HepG2 (cell line): ENCODE data around the gene IMPDH2. TPM values are rescaled to one million over a fixed set of nuclear protein-coding genes. Genes with fewer than 3 reads are reported as not detected.

Source experiments
- DNMT1 ChIP-seq: sonication (generic); formaldehyde crosslinking; IDR thresholded peaks from 2 replicates; pipeline ENCODE4 v1.5.1; 2020; ENCODE audit warnings: mild to moderate bottlenecking, missing genetic modification reagents
- JUNB ChIP-seq: sonication (generic); formaldehyde crosslinking; IDR thresholded peaks from 2 replicates; pipeline ENCODE4 v1.8.0; 2022; ENCODE audit warnings: missing genetic modification reagents, mild to moderate bottlenecking, borderline replicate concordance
- NCOA5 ChIP-seq: sonication (generic); formaldehyde crosslinking; IDR thresholded peaks from 2 replicates; pipeline ENCODE4 v1.4.0; 2020; ENCODE audit warnings: missing genetic modification reagents
- PTBP1 ChIP-seq: fragments of 200-400 bp; formaldehyde crosslinking; IDR thresholded peaks from 2 replicates; pipeline ENCODE4 v1.6.1; 2018; ENCODE audit warnings: low read length, low read depth; ENCODE audit not compliant: poor library complexity, severe bottlenecking
- STAT5B ChIP-seq: sonication (generic); formaldehyde crosslinking; IDR thresholded peaks from 2 replicates; pipeline ENCODE4 v1.4.0; 2020; ENCODE audit warnings: missing genetic modification reagents
- YEATS2 ChIP-seq: sonication (generic); formaldehyde crosslinking; IDR thresholded peaks from 2 replicates; pipeline ENCODE4 v1.4.0; 2020; ENCODE audit warnings: missing genetic modification reagents, borderline replicate concordance
- ZMYM4 ChIP-seq: sonication (generic); formaldehyde crosslinking; IDR thresholded peaks from 2 replicates; pipeline ENCODE4 v1.8.1; 2023; ENCODE audit warnings: mild to moderate bottlenecking, missing genetic modification reagents
- ZNF136 ChIP-seq: sonication (generic); formaldehyde crosslinking; IDR thresholded peaks from 2 replicates; pipeline ENCODE4 v1.8.1; 2022; ENCODE audit warnings: low read depth, mild to moderate bottlenecking, moderate library complexity, missing genetic modification reagents
- ZNF629 ChIP-seq: sonication (generic); formaldehyde crosslinking; conservative IDR thresholded peaks from 2 replicates; pipeline ENCODE4 v1.5.0; 2020; ENCODE audit warnings: missing genetic modification reagents
- polyA plus RNA-seq, 8 experiments: library from polyadenylated mRNA; depleted of rRNA in 3 of 8; stranded (reverse) in 7 of 8; unstranded in 1 of 8; fragments of >200 nt; fragmentation: Illumina TruSeq in 4 of 8; extraction: Trizol in 4 of 8; gene quantifications; 2 replicates each; pipeline versions ENCODE4 v1.2.1 to v1.2.3, GENCODE V29; 2011 to 2016; ENCODE audit warnings: low read depth in 4 of 8, missing spikeins in 1 of 8, mixed read lengths in 1 of 8; ENCODE audit not compliant: insufficient read depth in 1 of 8
- total RNA-seq, 5 experiments: library from RNA; depleted of rRNA; stranded (reverse); fragments of >200 nt; fragmentation: Illumina TruSeq; extraction: Trizol; gene quantifications; 2 replicates each; pipeline ENCODE4 v1.2.3, GENCODE V29; 2016; ENCODE audit warnings: low read depth in 1 of 5
- TF ChIP-seq, protein P1 (sequence below), 2 experiments: sonication (generic) in 1 of 2; formaldehyde crosslinking in 1 of 2; IDR thresholded peaks; 2 replicates each; pipeline versions ENCODE4 v1.4.0 to v1.6.1; 2018 to 2020; ENCODE audit warnings: missing genetic modification reagents in 2 of 2, borderline replicate concordance in 1 of 2, low read depth in 1 of 2, mild to moderate bottlenecking in 1 of 2, missing biosample characterization in 1 of 2
- TF ChIP-seq, protein P2 (sequence below): sonication (generic); formaldehyde crosslinking; IDR thresholded peaks from 2 replicates; pipeline ENCODE4 v1.5.0; 2020; ENCODE audit warnings: missing genetic modification reagents
- TF ChIP-seq, protein P3 (sequence below): sonication (generic); formaldehyde crosslinking; IDR thresholded peaks from 2 replicates; pipeline ENCODE4 v1.9.0; 2021; ENCODE audit warnings: missing genetic modification reagents, borderline replicate concordance
- TF ChIP-seq, protein P4 (sequence below), 2 experiments: fragments of 450-650 bp in 1 of 2; sonication (generic) in 1 of 2; formaldehyde crosslinking in 1 of 2; IDR thresholded peaks; 2 replicates each; pipeline versions ENCODE4 v1.6.1 to v1.8.0; 2016 to 2022; ENCODE audit warnings: antibody characterized with exemption in 1 of 2, mild to moderate bottlenecking in 1 of 2, missing genetic modification reagents in 1 of 2

The IMPDH2 gene
- total and polyA plus RNA-seq, 2 of the 13 experiments (the other 11 are each of a cell fraction or from before 2014, with no cell fraction given), result 248 to 260 TPM

DNA sequence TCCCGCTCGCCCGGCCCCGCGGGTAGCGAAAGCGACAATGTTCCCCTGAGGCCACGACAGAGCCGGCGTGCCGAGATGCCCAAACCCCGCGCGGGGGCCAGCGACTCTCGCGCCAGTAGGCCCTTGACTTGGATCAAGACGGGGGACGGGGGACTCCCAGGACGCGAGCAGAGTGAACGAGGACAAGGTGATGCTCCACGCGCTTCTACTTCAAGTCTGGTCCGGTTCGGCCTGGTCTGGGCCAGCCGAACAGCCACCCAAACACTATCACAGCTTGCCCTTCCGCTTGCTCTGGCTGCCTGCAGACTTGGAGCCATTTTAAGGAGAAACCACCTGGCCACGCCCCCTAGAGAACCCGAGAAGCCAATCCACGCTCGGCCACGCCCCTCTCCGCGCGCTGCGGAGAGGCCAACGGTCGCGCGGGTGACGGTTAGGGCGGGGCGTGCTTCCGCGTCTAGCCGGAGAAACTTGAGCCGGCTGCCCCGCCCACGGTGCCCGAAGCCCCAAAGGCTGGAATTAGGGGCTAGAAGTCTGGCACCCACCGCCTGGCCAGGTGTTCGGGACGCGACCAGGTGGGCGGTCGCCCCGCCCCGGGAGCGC, 7.9 kb downstream of the IMPDH2 start (continued):
- no peak for TF ChIP-seq ZNF136
- TF ChIP-seq, protein P1, sequence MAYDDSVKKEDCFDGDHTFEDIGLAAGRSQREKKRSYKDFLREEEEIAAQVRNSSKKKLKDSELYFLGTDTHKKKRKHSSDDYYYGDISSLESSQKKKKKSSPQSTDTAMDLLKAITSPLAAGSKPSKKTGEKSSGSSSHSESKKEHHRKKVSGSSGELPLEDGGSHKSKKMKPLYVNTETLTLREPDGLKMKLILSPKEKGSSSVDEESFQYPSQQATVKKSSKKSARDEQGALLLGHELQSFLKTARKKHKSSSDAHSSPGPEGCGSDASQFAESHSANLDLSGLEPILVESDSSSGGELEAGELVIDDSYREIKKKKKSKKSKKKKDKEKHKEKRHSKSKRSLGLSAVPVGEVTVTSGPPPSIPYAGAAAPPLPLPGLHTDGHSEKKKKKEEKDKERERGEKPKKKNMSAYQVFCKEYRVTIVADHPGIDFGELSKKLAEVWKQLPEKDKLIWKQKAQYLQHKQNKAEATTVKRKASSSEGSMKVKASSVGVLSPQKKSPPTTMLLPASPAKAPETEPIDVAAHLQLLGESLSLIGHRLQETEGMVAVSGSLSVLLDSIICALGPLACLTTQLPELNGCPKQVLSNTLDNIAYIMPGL (CRISPR knock-in tag; IDR thresholded peaks at IDR 0.05; ENCODE audit: borderline replicate concordance in 1 of 2, low read depth in 1 of 2), result no peak
- no peak for TF ChIP-seq DNMT1 (CRISPR knock-in tag)
- TF ChIP-seq PTBP1, result no peak
- TF ChIP-seq, protein P2, sequence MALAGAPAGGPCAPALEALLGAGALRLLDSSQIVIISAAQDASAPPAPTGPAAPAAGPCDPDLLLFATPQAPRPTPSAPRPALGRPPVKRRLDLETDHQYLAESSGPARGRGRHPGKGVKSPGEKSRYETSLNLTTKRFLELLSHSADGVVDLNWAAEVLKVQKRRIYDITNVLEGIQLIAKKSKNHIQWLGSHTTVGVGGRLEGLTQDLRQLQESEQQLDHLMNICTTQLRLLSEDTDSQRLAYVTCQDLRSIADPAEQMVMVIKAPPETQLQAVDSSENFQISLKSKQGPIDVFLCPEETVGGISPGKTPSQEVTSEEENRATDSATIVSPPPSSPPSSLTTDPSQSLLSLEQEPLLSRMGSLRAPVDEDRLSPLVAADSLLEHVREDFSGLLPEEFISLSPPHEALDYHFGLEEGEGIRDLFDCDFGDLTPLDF (CRISPR knock-in tag), result peak; percentile 90
- TF ChIP-seq, protein P3, sequence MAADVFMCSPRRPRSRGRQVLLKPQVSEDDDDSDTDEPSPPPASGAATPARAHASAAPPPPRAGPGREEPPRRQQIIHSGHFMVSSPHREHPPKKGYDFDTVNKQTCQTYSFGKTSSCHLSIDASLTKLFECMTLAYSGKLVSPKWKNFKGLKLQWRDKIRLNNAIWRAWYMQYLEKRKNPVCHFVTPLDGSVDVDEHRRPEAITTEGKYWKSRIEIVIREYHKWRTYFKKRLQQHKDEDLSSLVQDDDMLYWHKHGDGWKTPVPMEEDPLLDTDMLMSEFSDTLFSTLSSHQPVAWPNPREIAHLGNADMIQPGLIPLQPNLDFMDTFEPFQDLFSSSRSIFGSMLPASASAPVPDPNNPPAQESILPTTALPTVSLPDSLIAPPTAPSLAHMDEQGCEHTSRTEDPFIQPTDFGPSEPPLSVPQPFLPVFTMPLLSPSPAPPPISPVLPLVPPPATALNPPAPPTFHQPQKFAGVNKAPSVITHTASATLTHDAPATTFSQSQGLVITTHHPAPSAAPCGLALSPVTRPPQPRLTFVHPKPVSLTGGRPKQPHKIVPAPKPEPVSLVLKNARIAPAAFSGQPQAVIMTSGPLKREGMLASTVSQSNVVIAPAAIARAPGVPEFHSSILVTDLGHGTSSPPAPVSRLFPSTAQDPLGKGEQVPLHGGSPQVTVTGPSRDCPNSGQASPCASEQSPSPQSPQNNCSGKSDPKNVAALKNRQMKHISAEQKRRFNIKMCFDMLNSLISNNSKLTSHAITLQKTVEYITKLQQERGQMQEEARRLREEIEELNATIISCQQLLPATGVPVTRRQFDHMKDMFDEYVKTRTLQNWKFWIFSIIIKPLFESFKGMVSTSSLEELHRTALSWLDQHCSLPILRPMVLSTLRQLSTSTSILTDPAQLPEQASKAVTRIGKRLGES (CRISPR knock-in tag), result no peak
- 0 out of 2 replicates have a peak, but pooled peaks have one; percentile 28 for TF ChIP-seq STAT5B (CRISPR knock-in tag)
- no peak for TF ChIP-seq YEATS2 (CRISPR knock-in tag)
- TF ChIP-seq JUNB (CRISPR knock-in tag), result no peak
- peak; percentile 73; the same call in 1 of the 2 replicates for TF ChIP-seq ZMYM4 (CRISPR knock-in tag)
- TF ChIP-seq, protein P4, sequence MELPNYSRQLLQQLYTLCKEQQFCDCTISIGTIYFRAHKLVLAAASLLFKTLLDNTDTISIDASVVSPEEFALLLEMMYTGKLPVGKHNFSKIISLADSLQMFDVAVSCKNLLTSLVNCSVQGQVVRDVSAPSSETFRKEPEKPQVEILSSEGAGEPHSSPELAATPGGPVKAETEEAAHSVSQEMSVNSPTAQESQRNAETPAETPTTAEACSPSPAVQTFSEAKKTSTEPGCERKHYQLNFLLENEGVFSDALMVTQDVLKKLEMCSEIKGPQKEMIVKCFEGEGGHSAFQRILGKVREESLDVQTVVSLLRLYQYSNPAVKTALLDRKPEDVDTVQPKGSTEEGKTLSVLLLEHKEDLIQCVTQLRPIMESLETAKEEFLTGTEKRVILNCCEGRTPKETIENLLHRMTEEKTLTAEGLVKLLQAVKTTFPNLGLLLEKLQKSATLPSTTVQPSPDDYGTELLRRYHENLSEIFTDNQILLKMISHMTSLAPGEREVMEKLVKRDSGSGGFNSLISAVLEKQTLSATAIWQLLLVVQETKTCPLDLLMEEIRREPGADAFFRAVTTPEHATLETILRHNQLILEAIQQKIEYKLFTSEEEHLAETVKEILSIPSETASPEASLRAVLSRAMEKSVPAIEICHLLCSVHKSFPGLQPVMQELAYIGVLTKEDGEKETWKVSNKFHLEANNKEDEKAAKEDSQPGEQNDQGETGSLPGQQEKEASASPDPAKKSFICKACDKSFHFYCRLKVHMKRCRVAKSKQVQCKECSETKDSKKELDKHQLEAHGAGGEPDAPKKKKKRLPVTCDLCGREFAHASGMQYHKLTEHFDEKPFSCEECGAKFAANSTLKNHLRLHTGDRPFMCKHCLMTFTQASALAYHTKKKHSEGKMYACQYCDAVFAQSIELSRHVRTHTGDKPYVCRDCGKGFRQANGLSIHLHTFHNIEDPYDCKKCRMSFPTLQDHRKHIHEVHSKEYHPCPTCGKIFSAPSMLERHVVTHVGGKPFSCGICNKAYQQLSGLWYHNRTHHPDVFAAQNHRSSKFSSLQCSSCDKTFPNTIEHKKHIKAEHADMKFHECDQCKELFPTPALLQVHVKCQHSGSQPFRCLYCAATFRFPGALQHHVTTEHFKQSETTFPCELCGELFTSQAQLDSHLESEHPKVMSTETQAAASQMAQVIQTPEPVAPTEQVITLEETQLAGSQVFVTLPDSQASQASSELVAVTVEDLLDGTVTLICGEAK (IDR thresholded peaks at IDR 0.05), result no peak
- TF ChIP-seq, protein P4 (CRISPR knock-in tag; IDR thresholded peaks at IDR 0.05), result peak; percentile 45
- no peak for TF ChIP-seq ZNF629 (CRISPR knock-in tag)
- no peak for TF ChIP-seq NCOA5 (CRISPR knock-in tag)
